NCI-H2227 (cell line): ENCODE measurements around the gene CEP70.

Experiments
- DNase-seq: peaks from one replicate; lab custom pipeline; 2025; ENCODE audit not compliant: unreplicated experiment; lab: John Stamatoyannopoulos, UW

The CEP70 gene

DNA sequence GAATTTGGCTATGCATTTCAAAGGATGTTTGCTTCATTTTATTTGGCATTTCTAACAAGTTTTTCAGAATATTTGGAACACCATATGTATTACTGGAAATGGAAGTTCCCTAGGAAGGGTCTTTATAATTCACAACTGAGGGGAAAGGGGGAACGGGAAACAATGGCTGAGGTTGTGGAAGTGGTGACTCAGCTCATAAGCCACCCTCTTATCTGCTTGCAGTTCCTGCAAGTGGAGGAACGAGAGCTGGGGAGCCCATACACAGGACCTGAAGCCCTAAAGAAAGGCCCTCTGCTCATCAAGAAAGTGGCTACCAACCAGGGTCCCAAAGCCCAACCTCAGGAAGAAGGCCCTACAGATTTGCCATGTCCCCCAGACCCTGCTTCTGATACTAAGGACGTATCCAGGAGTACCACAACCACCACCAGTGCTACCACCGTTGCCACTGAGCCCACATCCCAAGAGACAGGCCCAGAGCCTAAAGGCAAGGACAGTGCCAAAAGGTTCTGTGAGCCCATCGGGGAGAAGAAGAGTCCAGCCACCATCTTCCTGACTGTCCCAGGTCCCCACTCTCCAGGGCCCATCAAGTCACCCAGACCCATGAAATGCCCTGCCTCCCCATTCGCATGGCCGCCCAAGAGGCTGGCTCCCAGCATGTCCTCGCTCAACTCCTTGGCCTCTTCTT lies 121.8 kb downstream of the CEP70 start:
- DNase-seq, result no peak

DNA sequence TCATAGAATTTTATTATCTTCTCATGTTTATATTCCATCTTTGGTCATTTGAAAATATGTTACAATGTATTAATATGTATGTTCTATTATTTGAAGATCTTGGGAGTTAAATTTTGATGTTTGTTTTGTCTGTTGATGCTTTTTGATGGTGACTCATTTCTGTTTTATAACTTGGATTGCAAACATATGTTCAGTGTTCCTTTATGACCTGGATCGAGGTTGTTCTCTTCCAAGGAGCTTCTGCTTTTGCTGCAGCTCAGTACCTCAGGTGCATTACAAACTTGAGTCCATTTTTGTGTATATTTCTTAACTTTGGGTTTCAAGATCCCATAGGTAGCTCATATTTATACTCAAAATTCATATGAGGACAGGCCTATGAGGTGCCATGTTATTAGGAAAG lies 122.6 kb downstream of the CEP70 start:
- no peak for DNase-seq

DNA sequence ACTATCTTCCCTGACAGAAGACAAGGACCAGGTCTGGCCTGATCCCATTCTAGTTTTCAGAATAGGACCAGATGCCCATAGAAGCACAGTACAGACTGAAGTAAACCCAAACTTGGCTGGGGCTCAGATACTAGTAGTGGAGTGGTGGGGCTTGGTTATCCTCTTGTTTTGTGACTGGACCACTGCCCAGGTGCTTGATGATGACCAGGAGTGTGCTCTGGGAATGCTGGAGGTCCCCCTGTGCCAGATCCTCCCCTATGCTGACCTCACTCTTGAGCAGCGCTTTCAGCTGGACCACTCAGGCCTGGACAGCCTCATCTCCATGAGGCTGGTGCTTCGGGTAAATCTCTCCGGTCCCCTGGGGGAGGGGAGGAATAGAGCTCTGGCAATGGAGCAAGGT lies 123.4 kb downstream of the CEP70 start:
- DNase-seq, result no peak

DNA sequence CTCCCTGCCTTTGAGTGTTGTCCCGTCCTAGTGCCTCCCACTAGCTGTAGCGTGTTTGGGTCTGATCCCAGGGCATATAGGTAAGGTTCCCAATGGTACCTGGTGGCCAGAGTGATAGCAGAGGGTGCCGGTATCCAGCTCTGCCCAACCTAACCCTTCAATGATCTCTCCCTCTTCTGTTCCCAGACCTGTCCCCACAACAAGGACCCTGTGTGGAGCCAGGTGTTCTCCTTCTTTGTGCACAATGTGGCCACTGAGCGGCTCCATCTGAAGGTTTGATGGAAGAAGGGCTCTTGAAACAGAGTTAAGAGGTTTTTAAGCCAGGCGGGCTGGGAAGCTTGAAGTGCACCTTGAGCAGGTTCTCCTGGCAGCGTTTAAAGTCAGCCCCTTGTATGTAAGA lies 124.2 kb downstream of the CEP70 start:
- no peak for DNase-seq

GRCh38 chr3:138468886-138469285 lies 125.2 kb downstream of the CEP70 start:
- no peak for DNase-seq

DNA sequence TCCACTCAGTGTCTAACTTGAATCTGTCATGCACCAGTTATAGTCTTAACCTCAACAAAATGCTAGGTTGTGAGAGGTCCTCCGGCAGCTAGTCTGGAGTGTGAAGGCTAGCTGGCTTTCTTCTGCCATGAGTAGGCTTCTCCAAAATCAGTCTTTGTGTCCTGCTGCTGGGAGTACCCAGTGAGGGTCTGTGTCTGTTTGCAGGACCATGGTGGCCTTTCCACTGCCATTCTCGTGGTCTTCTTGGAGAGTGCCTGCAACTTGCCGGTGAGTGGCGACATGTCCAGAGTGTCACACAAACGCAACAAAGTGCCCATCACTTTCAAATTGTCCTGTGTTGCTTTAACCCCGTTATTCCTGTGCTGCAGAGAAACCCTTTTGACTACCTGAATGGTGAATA lies 125.6 kb downstream of the CEP70 start:
- DNase-seq, result no peak

DNA sequence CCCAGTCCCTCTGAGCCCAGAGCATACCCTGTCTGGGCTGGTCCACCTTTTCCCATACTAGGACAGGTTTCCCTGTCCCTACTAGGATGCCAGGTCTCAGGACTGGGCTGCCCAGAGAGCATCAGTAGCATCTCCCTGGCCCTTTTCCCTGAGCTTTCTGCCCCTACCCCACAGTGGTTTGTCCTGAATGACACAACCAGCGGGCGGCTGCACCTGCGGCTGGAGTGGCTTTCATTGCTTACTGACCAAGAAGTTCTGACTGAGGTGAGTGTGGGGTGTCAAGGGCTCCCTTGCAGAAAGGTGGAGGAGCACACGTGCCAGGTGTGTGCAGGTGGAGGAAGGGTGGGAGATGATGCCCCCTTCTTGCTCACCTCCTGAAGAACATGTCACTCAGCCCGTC lies 126.1 kb downstream of the CEP70 start:
- DNase-seq, result no peak

DNA sequence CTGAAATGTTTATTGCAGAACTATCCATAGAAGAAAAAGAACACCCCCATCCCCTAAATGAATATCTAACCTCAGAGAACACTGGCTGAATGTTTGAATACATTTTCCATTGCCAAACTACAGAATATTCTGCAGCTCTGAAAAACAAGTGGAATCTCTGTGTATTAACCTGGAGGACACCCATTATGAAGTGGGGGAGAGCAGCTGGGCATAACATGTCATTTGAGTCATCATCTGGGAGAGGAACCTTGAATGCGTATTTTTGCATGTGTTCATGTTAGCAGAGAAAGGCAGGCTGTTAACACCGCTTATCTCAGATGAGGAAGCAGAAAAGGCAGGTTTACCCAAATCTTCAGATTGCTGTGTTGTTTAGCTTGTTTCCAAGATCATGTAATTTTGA lies 128.1 kb downstream of the CEP70 start:
- DNase-seq, result no peak

DNA sequence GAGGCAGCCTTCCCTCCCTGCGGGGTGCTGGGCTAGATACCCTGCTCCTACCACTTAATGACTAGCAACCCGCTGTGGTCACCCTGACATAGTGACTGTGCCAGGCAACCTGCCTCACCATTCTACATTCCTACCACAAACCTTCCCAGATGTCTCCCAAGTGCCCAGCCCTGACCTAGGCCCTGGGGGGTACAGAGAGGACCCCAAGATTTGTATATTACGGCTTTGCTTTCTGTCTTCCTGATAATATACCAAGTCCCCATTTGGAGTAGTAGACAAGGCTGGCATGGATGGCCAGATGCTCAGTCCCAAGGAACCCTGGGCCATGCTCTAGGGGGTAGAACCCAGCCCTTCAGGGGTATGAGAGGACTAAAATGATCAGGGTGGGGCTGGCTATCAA lies 128.6 kb downstream of the CEP70 start:
- no peak for DNase-seq

- DNase-seq, result no peak
These were observed 129.6 kb downstream of the CEP70 start for GRCh38 chr3:138464491-138464860.

DNA sequence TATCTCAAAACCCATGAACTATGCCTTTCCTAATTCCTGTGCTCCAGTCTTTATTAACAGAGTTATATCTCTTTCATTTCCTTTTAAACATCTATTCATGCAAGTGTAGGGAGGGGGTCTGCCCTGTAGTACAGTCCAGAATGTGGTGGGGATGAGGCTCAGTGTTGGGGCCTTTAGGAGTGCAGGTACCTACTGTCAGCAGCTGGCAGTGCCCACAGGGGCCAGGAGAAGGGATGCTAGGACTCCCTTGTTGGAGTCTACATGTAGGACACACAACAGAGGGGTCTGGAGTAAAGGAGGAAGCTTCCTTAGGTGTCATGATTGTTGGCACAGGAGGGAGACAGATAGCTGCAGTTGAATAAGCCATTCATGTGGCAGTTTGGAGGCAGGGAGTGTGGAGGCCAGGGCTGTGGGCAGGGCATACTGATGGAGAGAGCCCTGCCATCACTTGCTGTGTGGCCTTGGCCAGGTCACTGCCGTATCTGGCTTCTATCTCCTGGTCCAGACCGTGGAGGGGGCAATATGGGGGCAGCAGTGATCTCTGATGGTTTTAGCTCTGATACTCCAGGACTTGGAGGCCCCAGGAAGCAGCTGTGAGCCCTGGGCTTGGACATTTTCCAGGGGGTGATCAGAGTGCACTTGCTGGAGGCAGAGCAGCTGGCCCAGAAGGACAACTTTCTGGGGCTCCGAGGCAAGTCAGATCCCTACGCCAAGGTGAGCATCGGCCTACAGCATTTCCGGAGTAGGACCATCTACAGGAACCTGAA lies 130.2 kb downstream of the CEP70 start:
- no peak for DNase-seq

GRCh38 chr3:138461896-138462295 lies 132.2 kb downstream of the CEP70 start:
- no peak for DNase-seq

GRCh38 chr3:138461246-138461645 lies 132.8 kb downstream of the CEP70 start:
- no peak for DNase-seq

- DNase-seq, result no peak
These were observed 133.4 kb downstream of the CEP70 start for GRCh38 chr3:138460536-138461205.

- DNase-seq, result no peak
These were observed 134.2 kb downstream of the CEP70 start for GRCh38 chr3:138459619-138460535.

DNA sequence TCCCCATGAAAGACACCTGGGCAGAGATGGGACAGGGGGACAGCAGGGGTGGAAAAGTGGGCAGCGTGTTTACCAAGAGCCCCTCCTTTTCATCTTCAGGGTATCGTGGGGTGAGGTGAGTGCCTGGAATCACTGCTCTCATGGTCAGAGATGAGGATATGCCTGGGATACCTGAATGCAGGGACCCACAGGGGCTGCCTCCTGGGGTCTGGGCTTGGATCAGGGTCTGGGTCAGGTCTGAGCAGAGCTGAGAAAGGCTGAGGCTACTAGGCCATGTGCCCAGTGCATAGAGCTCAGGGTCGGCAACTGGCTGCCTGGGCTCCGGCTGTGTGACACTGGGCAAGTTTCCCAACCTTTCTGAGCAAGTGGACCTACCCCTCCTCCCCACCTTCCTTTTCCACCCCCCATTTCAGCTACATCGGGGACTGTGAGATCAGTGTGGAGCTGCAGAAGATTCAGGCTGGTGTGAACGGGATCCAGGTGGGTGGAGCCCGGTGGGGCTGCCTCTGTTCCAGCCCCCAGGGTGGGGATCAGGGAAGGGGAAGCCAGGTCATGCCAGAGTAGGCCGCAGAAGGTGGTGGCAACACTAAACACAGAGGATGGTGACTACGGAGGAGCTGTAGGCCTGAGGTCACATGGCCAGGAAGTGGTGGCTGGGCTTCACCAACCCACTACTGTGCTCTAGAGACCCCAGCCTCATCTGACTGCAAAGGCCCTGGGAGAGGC lies 135.1 kb downstream of the CEP70 start:
- no peak for DNase-seq

DNA sequence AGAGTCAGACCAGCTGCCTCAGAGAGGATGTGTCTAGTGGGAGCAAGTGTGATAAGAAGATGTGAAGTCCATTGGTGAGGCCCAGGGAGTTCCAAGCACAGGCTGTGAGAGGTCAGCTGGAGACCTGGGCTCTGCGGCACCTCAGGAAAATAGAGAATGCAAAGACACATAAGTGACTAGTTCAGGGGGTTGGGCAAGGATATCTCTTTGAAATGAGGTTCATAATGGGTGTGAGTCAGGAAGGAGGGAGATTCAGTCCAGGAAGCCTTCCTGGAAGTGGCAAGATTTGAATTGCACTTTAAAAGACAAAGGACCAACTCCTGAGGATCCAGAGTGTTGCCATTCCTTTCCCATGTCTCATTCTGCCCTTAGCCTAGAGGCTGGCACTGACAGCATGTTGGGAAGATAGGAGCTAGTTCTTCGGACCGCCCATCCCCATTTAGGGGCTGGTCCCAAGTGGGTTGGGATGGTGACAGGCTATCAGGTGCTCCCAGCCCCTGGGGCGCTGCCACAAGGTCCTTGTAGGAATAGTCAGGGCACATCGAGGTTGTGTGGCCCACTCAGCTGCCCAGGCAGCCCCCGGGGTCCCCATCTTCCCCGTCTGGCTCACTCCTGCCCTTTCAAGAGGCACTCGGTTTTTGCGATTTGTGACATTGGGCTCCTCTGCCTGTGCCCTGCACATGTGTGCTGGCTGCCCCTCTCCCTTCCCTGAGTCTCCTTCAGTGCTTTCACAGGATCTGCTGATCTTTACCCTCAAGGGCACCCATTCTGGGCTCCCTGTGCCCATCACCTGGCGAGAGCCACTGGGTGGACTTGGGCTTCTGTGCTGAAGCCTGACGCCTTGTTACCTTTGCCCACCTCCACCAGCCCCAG lies 136.0 kb downstream of the CEP70 start:
- DNase-seq, result no peak

DNA sequence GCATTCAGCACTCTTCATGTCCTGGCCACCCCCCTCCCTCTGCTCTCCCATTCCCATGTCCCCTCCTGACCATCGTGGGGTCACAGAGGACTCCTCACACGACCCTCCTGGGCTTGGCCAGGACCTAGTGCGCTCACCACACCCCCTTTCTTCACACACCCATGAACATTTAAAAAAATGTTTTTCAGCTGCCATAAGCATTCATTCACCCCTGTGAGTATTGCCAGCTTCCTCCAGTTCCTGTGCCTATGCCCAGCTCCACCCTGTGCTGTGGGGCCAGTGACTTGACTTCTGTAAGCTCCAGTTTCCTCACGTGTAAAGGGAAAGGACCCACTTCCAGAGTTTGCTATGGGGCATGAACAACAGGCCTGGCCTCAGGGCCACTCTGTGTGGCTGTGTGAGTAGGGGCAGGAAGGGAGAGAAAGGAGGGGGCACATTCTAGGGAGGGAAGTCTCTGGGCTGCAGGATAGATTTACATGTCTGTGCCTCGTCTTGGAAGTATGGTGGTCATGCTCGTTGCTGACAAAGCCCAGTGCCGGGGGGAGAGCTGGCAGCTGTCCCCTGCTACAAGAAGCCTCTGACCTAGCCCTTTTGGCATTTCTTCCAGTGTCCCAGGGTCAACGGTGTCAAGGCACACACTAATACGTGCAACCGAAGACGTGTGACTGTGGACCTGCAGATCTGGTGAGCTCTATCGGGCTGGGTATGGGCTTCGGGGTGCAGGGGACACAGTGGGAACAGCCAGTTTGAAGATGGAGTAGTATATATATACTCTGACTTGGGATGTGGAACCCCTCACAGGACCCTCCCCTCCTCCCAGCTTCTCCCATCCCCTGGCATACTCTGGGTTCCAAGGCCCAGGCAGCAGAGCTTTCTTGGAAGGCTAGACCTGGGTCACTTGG lies 136.8 kb downstream of the CEP70 start:
- DNase-seq, result no peak
